Putamen (tissue), 1 donor: ENCODE results near the gene POLN.
"Not testable (repeated sequence)": the region's sequence is repeated elsewhere in the genome, so short reads cannot be mapped to it uniquely, and the experiment has no call there.

Experiments used
- DNase-seq: peaks from one replicate; pipeline ENCODE4 v3.0.0-alpha.2; 2016; ENCODE audit warnings: low spot score

The POLN gene

GRCh38 chr4:2219233-2219760 is 22.6 kb downstream of the POLN start:
- DNase-seq = no peak

GRCh38 chr4:2218436-2218835 is 23.5 kb downstream of the POLN start:
- DNase-seq = no peak

- DNase-seq = no peak
Observed at GRCh38 chr4:2217726-2218125, 24.2 kb downstream of the POLN start.

GRCh38 chr4:2212831-2213230 is 29.1 kb downstream of the POLN start:
- DNase-seq = no peak

- not testable (repeated sequence) for DNase-seq
Observed at GRCh38 chr4:2202789-2203188, 39.1 kb downstream of the POLN start.

- DNase-seq = no peak
Observed at GRCh38 chr4:2194496-2194895, 47.4 kb downstream of the POLN start.

GRCh38 chr4:2193326-2193725 is 48.6 kb downstream of the POLN start:
- DNase-seq = no peak

GRCh38 chr4:2186865-2187172 is 55.1 kb downstream of the POLN start:
- DNase-seq = no peak

GRCh38 chr4:2186133-2186864 is 55.6 kb downstream of the POLN start:
- DNase-seq = no peak

GRCh38 chr4:2183394-2183793 is 58.5 kb downstream of the POLN start:
- DNase-seq = no peak

GRCh38 chr4:2182994-2183393 is 58.9 kb downstream of the POLN start:
- no peak for DNase-seq

GRCh38 chr4:2180410-2180809 is 61.5 kb downstream of the POLN start:
- DNase-seq = no peak

- DNase-seq = no peak
Observed at GRCh38 chr4:2179717-2180116, 62.2 kb downstream of the POLN start.

- DNase-seq = no peak
Observed at GRCh38 chr4:2178986-2179385, 62.9 kb downstream of the POLN start.

GRCh38 chr4:2177443-2178093 is 64.4 kb downstream of the POLN start:
- no peak for DNase-seq

GRCh38 chr4:2175990-2176698 is 65.8 kb downstream of the POLN start:
- DNase-seq = no peak

GRCh38 chr4:2174061-2174460 is 67.9 kb downstream of the POLN start:
- no peak for DNase-seq

- DNase-seq = no peak
Observed at GRCh38 chr4:2172627-2173231, 69.2 kb downstream of the POLN start.

GRCh38 chr4:2172161-2172560 is 69.8 kb downstream of the POLN start:
- DNase-seq = no peak

- DNase-seq = no peak
Observed at GRCh38 chr4:2168469-2169319, 73.2 kb downstream of the POLN start.

- DNase-seq = no peak
Observed at GRCh38 chr4:2166253-2166652, 75.7 kb downstream of the POLN start.

- no peak for DNase-seq
Observed at GRCh38 chr4:2165391-2165790, 76.5 kb downstream of the POLN start.
